Posterior vena cava (tissue), 2 donors: ENCODE results near the gene SNRNP27. TPM values are rescaled to one million over a fixed set of nuclear protein-coding genes. Genes with fewer than 3 reads are reported as not detected.
A peak's percentile ranks its signal among the peaks of the same experiment; 100 is the strongest.
"Not testable (repeated sequence)": the region's sequence is repeated elsewhere in the genome, so short reads cannot be mapped to it uniquely, and the experiment has no call there.

Source experiments
- DNase-seq: peaks from one replicate; pipeline ENCODE4 v3.0.0-alpha.2; 2020; ENCODE audit warnings: low spot score
- intact Hi-C, 2 donors: fragments of 100-400 bp; cut with DNase I; formaldehyde crosslinking; loops; one replicate each; pipeline versions ENCODE4 v1.14.1 to v1.14.2; 2022 to 2023
- total RNA-seq, 2 donors: library from RNA; stranded (reverse); fragmentation: NEBNext Ultra II Directional; extraction: Animal tissue kit (Norgen Biotek cat#: 25700); gene quantifications; one replicate each; pipeline ENCODE4 v1.2.1, GENCODE V29; 2021
- donor health status: DM: yes; HTN: yes; CAD: no.
- donor health status: DM: yes; HTN: yes; CAD: no.

Gene SNRNP27
- total RNA-seq, 2 donors from 2014 or later = 35.9 to 47.3 TPM

- intact Hi-C loops = no loop called here
- no peak for DNase-seq
Measured at GRCh38 chr2:69943000-69943842, 49.5 kb downstream of the SNRNP27 start.

DNA sequence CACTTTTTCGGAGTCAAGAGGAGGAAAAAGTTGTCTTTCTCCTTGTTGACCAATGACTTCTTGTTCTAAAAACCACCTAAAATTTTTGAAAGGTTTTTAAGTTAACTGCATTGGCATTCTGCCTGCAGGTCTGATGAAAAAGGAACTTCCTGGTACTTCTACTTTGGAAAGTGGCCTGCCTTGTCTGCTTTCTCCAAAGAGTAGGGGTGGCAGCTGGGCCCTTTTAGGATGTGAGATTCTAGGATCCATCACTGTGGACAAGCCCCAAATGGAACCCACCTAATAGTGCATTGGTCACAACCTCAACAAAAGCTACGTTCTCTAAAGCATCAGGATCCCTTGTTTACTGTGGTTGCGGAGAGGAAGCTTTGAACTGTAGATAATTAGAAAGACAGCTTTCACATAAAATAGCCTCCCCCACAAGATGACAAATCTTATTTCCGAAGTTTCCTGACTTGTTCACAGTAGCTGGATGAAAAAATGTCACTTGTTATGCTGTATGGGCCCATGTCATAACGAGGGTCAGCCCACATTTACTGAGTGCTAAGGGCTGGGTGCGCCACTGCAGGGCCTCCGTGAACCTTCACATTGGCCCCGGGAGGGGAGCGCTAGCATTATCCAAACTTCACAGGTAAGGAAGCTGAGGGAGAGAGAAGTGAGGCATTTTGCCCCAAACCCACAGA is 50.2 kb downstream of the SNRNP27 start:
- intact Hi-C loops = no loop called here
- DNase-seq = no peak

DNA sequence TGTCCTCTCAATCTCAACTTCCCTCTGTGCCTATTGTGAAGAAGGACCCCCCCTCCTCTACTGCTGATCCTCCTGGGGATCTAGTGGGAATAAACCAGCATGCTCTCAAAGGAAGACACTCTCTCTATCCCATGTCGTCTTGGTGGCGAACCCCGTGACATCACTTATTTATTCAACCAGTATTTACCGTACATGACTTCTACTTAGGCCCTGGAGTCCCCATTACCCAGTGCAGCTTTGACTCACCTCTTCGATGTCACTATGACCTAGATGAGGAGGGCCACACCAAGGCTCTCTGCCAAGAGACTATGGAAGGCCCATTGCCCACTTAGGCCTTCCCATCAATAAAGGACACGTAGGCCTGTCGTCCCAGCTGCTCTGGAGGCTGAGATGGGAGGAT is 51.0 kb downstream of the SNRNP27 start:
- DNase-seq = no peak
- intact Hi-C loops = loop anchor here in 1 of 2 donors (5.0 kb wide), 1 partner anchor 78 kb away; no protein-coding TSS in a partner anchor

DNA sequence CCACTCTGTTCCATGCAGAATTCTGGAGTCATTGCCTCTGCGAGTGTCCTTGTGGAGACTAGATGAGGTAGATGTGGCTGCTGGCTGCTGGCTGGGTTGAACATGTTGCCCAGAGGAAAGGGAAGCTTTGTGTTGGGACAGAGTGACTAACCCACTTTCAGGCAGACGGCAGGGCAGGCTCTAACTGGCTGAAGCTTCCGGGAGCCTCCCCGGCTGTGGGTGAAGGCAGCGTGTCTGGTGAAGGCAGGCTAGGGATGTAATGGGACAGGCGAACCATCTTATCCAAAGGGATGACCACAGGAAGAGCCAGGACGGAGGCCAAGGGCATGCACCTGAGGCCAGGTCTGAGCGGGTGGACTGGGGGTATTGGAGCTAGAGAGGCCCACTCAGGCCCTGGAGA is 51.7 kb downstream of the SNRNP27 start:
- peak; percentile 85 for DNase-seq
- intact Hi-C loops = loop anchor here in 1 of 2 donors (5.0 kb wide), 1 partner anchor 77 kb away; no protein-coding TSS in a partner anchor

DNA sequence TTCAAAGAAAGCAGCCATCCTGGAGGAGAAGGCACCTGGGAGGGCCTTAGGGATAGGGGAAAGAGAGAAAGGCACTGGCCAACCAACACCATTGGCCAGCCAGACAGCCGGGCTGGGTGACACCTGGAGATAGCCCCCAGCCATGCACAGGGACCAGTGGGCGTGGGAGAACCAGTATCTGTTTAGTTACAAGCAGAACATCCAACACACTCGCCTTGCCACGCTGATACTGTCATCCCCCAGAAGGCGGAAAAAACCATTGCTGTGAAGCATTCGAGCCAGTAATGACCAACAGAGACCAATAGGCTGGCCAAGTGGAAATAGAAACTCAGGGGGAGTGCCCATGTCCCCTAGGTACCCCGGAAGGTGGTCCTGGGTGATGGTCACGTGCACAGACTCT is 52.2 kb downstream of the SNRNP27 start:
- DNase-seq = no peak
- intact Hi-C loops = loop anchor here in 1 of 2 donors (5.0 kb wide), 1 partner anchor 76 kb away; no protein-coding TSS in a partner anchor

DNA sequence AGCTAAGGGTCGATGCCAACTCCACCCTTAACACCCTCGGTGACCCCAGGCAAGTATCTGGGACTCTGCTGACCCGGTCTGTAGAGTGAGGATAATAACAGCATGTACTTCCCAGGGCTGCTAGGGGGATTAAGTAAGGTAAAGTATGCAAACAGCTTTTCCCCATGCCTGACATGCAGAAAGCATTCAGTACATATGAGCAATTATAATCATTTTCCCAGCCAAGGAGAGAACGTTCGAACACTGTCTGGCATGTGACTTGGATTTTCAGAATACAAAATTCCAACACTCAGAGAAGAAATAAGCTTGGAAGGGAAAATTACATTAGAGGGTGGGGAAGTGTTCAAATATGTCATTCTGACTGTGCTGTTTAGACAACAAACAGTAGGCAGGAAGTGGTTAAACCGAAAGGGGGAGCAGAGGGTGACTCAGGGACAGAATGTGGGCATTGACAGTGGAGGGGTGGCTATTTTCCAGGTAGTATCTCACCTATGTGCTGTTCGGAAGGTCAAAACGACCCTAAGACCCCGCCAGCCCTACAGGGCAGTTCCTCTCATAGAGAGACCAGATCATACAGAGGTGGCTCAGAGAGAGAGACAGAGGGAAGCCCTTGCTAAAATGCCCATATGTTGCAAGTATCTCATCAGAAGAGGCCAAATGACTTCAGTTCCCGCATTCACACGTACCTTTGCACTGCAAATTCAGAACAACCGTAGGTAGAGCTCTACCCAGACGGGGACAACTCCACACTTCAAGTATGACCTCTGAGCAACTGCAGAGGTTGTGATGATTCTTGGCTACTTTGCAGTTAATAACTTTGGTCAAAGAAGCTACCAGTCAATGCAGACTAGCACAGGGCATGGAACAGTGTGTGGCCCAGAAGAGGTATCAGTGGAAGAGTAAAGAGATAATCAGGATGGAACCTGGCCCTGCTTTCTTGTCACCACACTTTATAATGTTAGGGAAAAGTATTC is 52.9 kb downstream of the SNRNP27 start:
- intact Hi-C loops = loop anchor here in 1 of 2 donors (5.0 kb wide), 1 partner anchor 76 kb away; no protein-coding TSS in a partner anchor

GRCh38 chr2:69947325-69947931 is 53.7 kb downstream of the SNRNP27 start:
- no peak for DNase-seq
- intact Hi-C loops = loop anchor here in 1 of 2 donors (5.0 kb wide), 1 partner anchor 75 kb away; no protein-coding TSS in a partner anchor

More for the DNA sequence above, 52.9 kb downstream of the SNRNP27 start:
- no peak for DNase-seq

GRCh38 chr2:69948032-69948962 is 54.5 kb downstream of the SNRNP27 start:
- no peak for DNase-seq
- intact Hi-C loops = loop anchor here in 1 of 2 donors (5.0 kb wide), 1 partner anchor 74 kb away; no protein-coding TSS in a partner anchor

DNA sequence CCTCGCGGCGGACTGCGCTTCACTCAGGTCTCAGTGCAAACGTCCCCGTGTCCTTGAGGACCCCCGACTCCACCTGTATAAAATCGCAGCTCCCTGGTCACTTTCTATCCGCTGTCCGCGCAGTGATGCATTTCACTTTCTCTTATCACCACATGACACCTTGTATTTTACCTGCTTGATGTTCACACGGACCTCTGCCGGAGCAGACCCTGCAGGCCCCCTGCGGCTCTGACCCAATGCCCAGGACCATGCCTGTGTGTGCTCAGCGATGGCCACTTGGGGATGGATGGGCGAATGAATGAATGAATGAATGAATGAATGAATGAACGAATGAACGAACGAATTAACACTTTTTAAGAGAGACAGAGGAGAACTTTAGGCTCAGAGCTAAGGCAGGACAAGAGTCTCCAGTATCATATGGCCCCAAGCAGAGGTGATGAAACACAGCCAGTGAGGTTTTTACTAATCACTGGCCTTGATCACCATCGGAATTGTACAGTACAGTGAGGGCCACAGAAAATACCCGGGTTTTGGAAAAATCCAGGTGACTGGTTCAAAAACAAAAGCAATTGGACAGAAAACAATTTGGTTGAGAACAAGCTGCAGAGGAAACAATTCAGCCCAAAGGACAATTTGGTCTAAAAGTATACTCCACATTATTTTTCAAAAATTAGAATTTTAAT is 55.3 kb downstream of the SNRNP27 start:
- DNase-seq = no peak
- intact Hi-C loops = loop anchor here in 1 of 2 donors (5.0 kb wide), 1 partner anchor 73 kb away; no protein-coding TSS in a partner anchor

DNA sequence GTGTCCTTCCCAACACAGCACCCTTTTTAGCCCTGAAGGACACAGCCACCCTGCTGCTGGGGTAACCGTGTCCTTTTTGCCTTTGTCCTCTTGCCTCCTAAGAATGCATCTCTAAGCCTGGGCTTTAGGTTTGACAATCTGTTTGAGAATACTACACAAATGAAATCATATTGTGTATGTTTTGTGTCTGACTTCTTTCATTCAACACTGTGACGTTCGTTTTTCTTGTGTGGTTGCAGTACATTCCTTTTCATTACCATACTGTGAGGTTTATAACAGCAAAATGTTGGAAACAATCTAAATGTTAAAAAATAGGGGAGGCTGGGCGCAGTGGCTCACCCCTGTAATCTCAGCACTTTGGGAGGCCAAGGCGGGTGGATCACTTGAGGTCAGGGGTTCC is 56.5 kb downstream of the SNRNP27 start:
- no peak for DNase-seq
- intact Hi-C loops = no loop called here

- intact Hi-C loops = not testable (repeated sequence)
Measured at GRCh38 chr2:69950671-69951070, 56.9 kb downstream of the SNRNP27 start.

DNA sequence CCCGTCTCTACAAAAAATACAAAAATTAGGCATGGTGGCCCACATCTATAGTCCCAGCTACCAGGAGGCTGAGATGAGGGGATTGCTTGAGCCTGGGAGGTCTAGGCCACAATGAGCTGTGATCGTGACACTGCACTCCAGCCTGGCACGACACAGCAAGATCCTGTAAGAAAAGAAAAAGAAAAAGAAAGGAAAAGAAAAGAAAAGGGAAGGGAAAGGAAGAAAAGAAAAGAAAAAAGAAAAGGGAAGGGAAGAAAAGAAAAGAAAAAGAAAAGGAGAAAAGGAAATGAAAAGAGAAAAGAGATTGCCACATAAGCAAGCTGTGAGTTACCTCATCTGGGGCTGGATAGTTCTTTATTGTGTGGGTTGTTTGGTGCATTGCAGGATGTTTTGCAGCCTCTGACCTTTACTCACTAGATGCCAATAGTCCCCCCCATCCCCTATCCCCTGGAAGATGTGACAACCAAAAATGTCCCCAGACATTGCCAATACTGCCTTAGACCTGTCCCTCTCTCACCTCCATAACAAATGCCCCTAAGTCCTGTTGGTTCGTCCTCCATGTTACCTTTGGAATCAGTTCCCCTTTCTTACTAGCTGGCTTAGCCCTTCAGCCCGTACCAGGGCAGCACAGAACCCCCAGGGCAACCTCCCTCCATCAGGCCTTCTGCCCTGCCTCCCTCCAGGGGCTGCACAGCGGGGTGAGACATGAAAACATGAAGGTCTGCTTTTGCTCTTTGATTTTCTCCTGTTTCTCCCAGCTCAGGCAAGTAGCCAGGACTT is 58.8 kb downstream of the SNRNP27 start:
- intact Hi-C loops = no loop called here
- DNase-seq = no peak

More at GRCh38 chr2:69950671-69951070, 56.9 kb downstream of the SNRNP27 start:
- DNase-seq = not testable (repeated sequence)

DNA sequence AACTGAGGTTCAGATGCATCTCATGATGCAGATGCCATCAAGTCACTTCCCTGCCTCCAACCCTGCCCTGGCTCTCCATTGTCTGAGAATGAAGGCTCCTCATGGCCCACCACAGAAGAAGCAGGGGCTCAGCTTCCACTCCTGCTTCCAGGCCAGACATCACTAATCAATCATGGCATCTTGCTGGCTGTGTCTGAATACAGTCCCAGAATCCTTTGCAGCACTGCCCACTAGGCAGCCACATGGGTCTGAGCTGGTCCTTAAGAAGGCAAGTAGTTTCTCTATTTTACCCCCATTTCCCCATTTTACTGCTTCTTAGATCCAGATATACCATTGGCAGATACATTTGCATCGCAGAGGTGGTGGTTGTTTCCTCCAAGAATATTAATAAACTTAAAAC is 60.3 kb downstream of the SNRNP27 start:
- DNase-seq = no peak
- intact Hi-C loops = no loop called here
